Upper lobe of right lung (tissue), 1 donor: ENCODE measurements around the gene SNX22. TPM values are rescaled to one million over a fixed set of nuclear protein-coding genes. Genes with fewer than 3 reads are reported as not detected.

Experiments
- ATAC-seq: fragments of 200-7000 bp; cut with Tn5 transposase; one replicate; pipeline ENCODE4 v1.9.1; 2020; ENCODE audit warnings: mild to moderate bottlenecking, moderate library complexity
- DNase-seq: peaks from one replicate; pipeline ENCODE4 v3.0.0-alpha.2; 2020
- H3K27ac ChIP-seq: fragments of 200-600 bp; one replicate; pipeline ENCODE4 v1.8.0; 2022
- H3K27me3 ChIP-seq: fragments of 200-600 bp; one replicate; pipeline ENCODE4 v1.8.0; 2022; ENCODE audit warnings: mild to moderate bottlenecking
- H3K36me3 ChIP-seq: fragments of 200-600 bp; one replicate; pipeline ENCODE4 v1.8.0; 2022
- H3K4me1 ChIP-seq: fragments of 200-600 bp; one replicate; pipeline ENCODE4 v1.8.0; 2022
- H3K4me3 ChIP-seq: fragments of 200-600 bp; one replicate; pipeline ENCODE4 v1.8.0; 2022; ENCODE audit warnings: mild to moderate bottlenecking
- H3K9me3 ChIP-seq: fragments of 200-600 bp; one replicate; pipeline ENCODE4 v1.8.0; 2022
- CTCF ChIP-seq: fragments of 200-600 bp; IDR thresholded peaks from one replicate; pipeline ENCODE4 v1.8.0; 2022; ENCODE audit warnings: antibody characterized with exemption
- intact Hi-C: fragments of 100-400 bp; cut with DNase I; formaldehyde crosslinking; loops from one replicate; pipeline ENCODE4 v1.11.0; 2022
- total RNA-seq: library from RNA; stranded (reverse); fragmentation: NEBNext Ultra II Directional; extraction: Animal tissue kit (Norgen Biotek cat#: 25700); gene quantifications from one replicate; pipeline ENCODE4 v1.2.1, GENCODE V29; 2021
- donor health status: DM: no; HTN: yes; CAD: no; lungs with severe emphysema.

SNX22 gene
- total RNA-seq, 1 donor from 2014 or later, result 28.3 TPM

GRCh38 chr15:64144565-64145281 is 6.8 kb upstream of the SNX22 start:
- Histone ChIP-seq H3K9me3 (no peaks in the 10 kb centered on the region), H3K27ac (no peak overlapping the region), H3K36me3 (peaks cover 44% of the 10 kb centered on the region), H3K4me1 (no peaks in the 10 kb centered on the region), H3K4me3 (no peak overlapping the region), H3K27me3 (no peaks in the 10 kb centered on the region)
- intact Hi-C loops, result no loop called here
- DNase-seq (peak; percentile 41), ATAC-seq (peak; percentile 33)
- TF ChIP-seq CTCF, result no peak

- Histone ChIP-seq H3K9me3 (no peaks in the 10 kb centered on the region), H3K4me1 (no peaks in the 10 kb centered on the region), H3K4me3 (no peak overlapping the region), H3K27ac (no peak overlapping the region), H3K27me3 (no peaks in the 10 kb centered on the region), H3K36me3 (peaks cover 34% of the 10 kb centered on the region)
- DNase-seq (no peak), ATAC-seq (no peak)
- TF ChIP-seq CTCF, result no peak
- intact Hi-C loops, result no loop called here
Observed at GRCh38 chr15:64146041-64146440, 5.5 kb upstream of the SNX22 start.

- intact Hi-C loops, result no loop called here
- H3K4me1 ChIP-seq, result no peaks in the 10 kb centered on the region
- no peak overlapping the region for H3K27ac ChIP-seq
- no peak for TF ChIP-seq CTCF
- no peaks in the 10 kb centered on the region for H3K9me3 ChIP-seq
- DNase-seq (no peak), ATAC-seq (no peak)
- no peak overlapping the region for H3K4me3 ChIP-seq
- peaks cover 29% of the 10 kb centered on the region for H3K36me3 ChIP-seq
- H3K27me3 ChIP-seq, result peaks cover 4% of the 10 kb centered on the region
Observed at GRCh38 chr15:64146520-64146884, 5.0 kb upstream of the SNX22 start.

- Histone ChIP-seq H3K4me1 (peaks cover 4% of the 10 kb centered on the region), H3K9me3 (no peaks in the 10 kb centered on the region), H3K36me3 (peaks cover 24% of the 10 kb centered on the region), H3K27me3 (peaks cover 9% of the 10 kb centered on the region), H3K4me3 (no peak overlapping the region), H3K27ac (no peak overlapping the region)
- no peak for ATAC-seq
- no peak for DNase-seq
- intact Hi-C loops, result no loop called here
- no peak for TF ChIP-seq CTCF
Observed at GRCh38 chr15:64146885-64147681, 4.4 kb upstream of the SNX22 start.

GRCh38 chr15:64148168-64148567 is 3.4 kb upstream of the SNX22 start:
- intact Hi-C loops, result no loop called here
- DNase-seq, result no peak
- Histone ChIP-seq H3K9me3 (no peaks in the 10 kb centered on the region), H3K36me3 (peaks cover 15% of the 10 kb centered on the region), H3K4me1 (peaks cover 13% of the 10 kb centered on the region), H3K27me3 (peaks cover 18% of the 10 kb centered on the region), H3K27ac (no peak overlapping the region), H3K4me3 (no peak overlapping the region)
- TF ChIP-seq CTCF, result no peak
- ATAC-seq, result no peak
